Activated CD8-positive, alpha-beta memory T cell treated with anti-CD3 and anti-CD28 coated beads, Interleukin-2, amount 50 U/mL, for 1 hour (primary cell): ENCODE data around the gene ZNF516.

Source experiments
- DNase-seq: peaks from one replicate; pipeline ENCODE4 v3.0.0-alpha.2; 2020; ENCODE audit errors: extremely low read depth

ZNF516 gene

DNA sequence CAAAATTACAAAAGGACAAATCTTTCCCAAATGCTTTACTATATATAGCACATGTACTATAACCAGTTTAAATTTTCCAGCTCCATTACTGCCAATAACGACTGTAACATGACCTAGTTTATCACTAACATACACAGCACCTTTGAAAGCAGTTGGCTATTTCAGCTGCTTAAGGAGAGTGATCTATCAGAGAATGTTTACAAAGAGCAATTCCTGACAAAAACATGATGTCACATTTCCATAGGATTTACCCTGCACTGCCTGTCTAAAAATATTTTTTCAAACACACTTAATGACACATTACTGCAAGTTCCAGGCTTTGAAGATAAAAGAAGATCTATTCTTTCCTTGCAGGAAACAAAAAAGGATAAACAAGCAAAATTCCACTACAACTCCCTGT lies 40.6 kb downstream of the ZNF516 start:
- DNase-seq = no peak

DNA sequence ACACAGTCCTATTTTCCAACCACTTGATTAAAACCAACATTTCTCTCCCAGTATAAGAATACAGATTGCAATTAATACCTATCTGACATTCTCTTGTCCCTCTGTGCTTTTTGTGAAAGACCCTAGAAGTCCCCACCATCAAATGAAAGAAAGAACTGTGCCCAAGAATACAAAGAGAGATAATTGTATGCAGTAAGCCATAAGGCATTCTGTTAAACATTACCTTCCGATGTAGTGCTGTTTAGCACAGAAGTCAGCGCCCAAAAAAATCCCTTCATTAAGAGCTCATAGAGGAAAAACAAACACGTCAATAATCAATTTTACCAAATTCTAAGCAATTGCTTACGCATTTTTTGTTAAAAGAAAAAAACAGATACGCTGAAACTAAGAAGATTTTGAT lies 41.1 kb downstream of the ZNF516 start:
- DNase-seq = no peak

DNA sequence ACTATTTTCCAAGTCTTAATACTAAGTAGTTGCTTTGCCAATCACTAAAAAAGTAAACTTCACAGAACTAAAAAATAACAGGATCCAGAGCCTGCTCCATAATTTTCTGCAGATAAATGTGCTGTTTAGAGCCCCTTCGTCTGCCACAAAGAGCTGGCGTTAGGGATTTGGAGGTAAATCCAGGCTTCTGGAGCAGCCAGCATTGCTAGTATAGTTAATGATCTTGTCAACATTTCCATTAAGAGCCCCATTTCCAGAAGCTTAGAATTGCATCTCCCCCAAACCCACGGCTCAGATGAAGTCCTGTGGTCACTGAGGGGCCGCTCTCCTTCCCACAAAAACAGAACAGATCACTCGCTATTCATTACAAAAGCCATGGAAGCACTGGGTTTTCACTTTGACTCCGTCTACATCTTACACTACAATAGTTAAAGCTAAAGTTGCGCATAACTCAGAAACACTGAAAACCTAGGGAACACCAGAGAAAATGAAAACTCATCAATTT lies 41.9 kb downstream of the ZNF516 start:
- no peak for DNase-seq

DNA sequence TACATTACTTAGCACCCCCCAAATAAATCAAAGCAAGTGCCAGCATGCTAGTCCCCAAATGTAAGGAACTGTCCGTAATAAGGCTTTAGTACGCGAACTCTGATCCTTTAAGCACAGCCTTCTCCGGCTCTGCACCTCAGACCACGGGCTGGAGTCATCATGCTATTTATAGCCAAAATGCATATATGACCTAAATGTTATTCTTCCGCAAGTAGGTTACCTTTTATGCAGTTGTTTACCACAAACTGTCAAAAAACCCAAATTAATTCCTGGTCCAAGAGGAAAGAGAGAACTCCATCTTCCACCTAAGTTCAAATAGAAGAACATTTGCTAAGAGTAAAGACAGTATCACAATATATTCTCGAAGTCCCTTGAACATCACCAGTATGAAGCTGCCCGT lies 42.7 kb downstream of the ZNF516 start:
- DNase-seq = no peak

DNA sequence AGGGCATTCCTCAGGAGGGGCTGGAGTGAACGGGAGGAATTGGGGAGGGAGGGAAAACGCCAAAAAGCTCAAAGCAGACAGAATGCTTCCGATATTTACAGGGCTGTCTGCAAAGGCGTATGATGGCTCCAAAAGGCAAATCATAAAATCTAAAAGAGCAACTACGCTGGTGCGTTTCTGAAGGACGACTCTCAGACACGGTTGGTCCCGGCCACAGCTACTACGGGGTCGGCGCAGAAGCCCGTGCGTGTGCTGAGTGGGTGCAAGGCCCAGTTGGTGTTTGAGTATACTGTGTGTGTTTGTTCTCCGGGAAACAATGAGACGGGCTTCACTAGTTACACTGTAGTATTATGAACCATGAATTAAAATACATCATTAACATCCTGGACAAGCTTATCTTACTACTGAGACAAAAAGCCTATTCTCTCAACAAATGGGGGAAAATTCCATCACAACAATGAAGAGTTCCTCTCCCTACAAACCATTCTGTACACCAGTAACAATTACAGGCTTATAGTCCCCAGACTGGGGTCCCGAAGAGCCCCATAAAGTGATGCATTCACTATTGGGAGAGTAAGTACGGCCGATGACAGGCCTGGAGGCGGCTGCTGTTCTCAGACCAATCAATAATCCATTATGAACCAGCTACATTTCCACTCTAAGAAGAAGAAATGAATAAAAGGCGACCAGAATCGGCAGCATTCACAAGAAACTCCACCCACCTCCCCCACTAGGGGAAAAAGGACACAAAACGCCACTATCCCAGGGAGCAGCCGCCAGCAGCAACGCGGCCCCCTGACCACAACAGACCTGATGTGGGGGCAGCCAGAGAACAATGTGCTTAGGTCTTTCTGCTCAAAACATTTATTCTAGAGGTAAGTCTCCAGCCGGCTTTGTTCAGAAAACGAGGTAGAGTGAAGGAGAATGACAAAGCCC lies 43.4 kb downstream of the ZNF516 start:
- DNase-seq = no peak

DNA sequence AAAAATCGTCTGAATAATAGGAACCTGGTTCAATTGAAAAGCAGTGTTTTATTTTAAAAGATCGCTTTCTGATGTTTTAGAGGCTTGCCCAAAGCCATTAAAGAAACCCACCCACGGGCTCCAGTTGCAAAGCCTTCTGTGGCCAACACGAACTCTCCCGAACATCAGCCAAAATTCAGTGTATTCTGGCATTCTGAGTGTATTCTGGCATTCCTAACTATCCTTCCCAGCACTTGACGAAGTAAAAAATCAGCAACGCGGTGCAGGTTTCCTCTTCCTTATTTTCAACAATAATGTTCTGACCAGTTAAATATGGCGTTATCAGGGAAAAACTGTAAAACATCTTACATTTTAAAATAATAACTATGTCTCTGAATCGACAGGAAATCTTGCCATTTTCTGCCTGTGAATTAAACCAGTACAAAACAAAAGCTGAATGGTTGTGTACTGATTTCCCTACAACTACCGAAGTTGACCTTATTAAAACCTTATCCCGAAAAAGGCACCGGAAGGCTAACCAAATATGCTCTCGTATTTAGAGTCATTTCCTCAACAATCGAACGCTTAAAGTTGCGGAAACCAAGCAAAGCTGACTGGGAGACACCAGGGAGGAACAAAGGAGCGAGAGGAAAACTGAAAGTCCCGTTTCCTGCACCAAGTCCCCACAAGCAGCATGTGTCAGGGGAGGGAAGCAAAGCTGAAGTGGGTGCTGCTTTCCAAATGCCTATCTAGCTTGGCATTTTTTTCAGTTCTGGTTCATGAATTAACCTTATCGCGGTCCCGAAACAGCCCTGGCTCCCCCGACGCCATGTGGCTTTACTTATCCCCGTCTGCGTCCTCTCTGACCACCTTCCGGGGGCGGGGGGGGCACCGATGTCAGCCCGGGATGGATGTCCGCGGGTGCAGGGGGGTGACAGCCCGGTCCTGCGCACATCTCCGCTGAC lies 44.3 kb downstream of the ZNF516 start:
- no peak for DNase-seq

DNA sequence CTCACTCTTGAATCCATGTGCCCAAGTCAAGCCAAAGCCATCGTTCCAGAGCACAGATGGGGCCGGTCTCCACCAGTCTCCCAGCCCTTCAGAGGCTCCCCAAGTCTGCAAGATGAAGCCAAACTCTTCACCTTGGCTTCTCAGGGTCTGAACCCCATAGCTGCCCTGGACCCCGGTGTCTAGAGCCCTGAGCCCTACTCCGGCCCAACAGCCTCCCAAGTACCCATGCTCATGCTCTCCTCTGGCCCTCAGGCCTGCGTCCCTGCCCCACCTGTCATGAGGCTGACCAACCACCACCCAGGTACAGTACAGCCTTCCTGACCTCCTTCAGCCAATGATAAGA lies 46.0 kb downstream of the ZNF516 start:
- DNase-seq = no peak

DNA sequence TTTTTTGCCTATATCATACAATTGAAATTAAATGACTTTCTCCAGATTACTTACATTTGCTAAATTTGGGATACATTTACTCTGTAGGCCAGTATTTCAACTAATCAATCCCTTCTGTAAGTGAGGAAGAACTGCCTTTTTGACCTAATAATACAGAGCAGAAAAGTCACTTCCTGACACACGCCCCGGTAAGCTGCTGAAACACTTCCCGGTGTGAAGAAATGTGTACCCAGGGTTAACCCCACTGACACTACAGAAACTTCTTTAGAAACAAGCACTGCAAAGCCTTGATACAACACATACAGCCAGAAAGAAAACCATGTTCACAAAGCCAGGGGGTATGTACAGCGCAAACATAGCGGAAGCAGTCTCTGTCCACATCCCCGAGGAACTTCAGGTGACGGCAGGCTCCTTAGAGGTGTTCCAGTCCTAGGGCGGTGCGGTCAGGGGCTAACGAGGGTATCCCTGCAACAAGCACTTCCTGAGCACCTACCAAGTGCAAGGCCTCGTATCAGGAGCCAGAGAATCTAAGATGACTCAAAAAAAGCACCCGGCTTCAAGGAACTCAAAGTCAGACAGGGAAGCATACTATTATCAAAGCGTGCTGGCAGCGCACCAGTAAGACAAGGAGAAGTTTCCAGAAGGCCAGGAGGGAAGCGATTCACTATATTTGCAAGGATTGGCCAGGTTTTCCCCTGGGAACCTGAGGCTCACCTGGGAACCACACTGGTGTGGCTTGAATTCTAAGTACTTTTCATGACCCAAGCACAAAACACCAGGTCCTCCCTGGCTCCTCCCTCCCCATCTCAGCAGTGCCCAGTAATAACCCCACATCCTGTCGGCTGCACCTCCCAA lies 46.6 kb downstream of the ZNF516 start:
- DNase-seq = no peak

DNA sequence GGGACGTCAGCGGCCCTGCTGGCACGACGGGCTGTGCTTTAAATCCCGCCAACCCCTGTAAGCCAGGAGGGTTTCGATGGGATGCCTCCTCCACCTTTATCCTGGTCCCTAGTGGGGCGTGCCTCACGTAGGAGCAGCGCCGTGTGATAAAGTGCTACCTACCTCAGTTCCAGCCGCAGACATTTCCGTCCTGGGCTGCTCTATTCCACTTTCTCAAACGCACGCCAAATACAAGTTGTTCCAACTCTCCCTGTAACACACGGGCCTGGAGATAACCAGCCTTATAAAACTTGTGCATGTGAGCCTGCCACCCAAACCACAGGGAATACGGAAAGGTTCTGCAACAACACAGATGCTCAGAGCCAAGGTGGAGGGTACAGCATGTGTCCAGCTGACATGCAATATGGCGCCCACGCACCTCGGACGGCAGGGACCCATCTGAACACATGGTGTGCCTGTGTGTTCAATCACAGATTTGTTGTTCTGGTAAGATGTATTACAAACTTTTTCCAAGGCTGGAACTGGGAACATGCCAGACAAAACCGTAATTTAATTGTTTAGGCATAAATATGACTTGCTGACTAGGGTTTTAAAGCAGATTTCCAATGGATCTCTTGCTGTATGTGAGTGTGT lies 47.7 kb downstream of the ZNF516 start:
- DNase-seq = no peak

DNA sequence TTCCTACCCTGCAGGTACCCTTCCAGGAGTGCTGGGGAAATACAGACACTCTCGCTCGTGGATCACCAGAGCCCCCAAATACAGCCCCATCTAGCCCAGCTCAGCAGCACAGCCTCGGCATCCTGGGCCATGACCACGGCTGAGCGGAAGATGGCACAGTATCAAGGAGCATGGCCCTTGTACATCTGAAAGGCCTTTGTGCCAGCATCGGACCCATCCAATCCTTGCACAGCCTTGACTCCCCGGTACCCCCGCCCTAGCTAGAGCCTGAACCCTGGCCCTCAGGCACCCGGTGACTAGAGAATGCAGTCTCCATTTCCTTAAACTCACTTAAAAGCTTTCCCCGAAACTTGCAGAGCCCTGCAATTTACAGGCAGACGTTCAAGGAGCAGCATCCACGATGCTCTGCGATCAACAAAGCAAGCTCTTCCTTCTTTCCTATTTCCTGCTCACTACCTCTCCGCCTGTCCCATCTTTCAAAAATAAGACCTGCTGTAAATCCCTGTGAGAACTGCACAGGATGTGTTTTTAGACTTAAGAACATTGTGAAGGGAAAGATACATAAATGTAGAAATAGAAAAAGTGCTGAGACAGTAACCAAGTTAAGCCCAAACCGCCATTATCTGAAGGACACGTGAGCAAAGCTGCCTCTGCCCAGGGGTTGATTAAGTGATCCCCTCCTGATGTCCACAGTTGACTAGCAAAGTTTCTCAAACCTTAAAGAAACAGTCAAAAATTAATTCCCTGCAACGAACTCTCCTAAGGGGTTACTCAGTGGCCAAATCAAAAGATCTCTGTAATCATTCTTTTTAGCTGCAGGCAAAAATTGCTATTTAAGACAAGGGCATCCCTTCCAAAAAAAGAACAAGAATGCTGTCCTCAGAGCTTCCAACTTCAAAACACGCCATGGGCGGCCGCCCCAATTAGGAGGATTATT lies 48.5 kb downstream of the ZNF516 start:
- no peak for DNase-seq

DNA sequence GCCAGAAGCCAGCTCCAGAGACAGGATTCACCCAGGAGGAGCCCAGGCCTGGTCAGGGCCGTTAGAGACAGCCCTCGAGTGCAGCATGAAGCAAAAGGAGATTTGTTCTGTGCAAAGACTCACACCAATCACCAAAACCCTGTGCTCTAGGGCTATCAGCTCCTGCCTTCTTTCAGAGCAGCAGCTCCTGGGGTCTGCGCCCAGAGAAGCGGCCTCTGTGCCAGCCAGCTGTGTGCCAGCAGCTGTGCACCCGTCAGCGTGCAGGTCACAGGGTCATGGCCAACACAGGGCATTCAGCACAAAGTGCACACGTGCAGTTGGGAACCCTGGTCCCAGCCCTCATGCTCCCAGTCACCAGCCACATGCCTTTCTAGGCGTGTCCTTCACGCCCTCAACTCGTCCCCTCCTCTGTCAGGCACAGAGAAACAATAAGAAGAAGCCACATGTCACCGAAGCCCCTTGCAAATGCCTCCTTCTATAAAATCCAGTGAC lies 49.3 kb downstream of the ZNF516 start:
- no peak for DNase-seq

DNA sequence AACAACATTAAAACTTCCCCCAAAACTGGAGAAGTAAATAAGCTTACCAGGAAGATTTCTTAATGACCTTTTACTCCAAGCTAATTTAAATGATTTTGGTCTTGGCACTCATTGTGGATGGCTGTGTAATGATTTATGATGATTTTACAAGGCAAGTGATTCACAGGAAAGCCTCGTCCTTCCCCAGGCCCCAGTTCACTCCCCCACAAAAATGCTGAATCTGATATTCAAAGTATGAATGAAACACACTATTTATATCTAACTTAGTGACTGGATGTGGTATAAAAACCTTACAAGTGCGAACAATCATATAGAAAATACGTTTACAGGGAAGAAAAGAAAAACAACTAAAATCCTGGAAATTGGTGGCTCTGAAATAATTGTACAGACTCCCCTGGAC lies 49.8 kb downstream of the ZNF516 start:
- DNase-seq = no peak

DNA sequence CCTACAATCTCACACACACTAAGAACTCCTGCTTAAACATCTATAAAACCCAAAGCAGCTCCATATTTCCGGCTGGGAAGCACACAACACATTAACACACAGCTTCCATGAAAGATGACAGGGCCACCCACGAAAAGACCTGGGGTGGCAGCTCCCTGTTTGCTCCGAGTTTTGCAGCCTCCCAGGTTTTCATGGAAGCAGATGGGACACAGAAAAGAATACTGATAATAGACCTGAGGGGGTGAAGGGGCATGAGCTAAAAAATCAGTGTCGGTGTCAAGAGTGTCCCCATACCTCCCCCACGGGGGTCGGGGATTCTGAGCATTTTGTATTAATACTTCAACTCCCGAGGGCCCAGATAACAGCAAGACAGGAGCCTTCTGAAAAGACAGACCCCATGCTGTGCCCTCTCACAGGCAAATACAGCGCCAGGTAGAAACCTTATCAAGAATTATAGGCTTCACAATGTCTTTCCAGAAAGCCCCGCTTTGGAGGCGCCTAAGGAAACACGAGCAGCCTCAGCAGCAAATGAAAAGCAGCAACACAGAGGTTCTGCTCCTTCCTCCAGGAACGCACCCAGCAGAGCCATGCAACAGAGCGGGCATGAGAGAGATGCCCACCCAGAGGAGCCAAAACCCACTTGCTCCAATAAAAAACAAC lies 50.5 kb downstream of the ZNF516 start:
- no peak for DNase-seq

DNA sequence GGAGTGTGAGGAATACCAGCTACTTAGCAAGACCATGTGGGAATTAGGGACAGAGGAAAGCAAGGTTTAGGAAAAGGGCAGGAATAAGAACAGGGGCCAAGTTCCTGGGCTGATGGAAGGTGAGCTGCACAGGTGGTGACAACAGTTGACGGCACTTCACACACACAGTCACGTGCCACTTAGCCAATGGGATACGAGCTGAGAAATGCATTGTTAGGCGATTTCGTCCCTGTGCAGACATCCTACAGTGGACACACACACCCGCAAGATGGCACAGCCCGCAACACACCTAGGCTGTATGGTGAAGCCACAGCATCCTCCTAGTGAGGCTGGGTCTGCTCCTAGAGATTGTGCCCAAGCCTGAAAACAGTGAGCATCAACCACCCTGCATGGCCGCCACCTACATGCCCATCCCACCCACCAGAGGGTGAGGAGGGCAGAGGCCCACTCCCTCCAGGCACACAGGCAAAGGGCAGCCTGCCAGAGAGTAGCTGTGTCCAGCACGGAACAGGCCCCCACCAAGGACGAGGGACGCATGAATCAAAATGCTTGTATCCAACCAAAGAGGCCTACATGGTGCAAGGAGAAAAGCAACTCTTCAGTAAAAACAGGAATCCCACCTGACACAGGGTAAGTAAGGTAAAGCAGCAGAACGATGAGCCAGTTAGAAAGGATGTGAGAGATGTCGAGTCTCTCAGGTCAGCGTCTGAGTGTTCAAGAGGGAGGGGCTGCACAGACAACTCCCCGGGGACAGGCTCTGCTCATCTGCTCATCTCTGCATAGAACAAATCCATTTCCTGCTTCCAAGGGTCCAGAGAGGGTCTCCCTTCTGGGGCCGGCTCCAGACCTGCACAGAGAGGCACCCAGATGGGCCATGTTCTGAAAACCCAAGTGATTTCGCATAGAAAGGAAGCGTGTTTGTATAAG lies 51.3 kb downstream of the ZNF516 start:
- DNase-seq = no peak

DNA sequence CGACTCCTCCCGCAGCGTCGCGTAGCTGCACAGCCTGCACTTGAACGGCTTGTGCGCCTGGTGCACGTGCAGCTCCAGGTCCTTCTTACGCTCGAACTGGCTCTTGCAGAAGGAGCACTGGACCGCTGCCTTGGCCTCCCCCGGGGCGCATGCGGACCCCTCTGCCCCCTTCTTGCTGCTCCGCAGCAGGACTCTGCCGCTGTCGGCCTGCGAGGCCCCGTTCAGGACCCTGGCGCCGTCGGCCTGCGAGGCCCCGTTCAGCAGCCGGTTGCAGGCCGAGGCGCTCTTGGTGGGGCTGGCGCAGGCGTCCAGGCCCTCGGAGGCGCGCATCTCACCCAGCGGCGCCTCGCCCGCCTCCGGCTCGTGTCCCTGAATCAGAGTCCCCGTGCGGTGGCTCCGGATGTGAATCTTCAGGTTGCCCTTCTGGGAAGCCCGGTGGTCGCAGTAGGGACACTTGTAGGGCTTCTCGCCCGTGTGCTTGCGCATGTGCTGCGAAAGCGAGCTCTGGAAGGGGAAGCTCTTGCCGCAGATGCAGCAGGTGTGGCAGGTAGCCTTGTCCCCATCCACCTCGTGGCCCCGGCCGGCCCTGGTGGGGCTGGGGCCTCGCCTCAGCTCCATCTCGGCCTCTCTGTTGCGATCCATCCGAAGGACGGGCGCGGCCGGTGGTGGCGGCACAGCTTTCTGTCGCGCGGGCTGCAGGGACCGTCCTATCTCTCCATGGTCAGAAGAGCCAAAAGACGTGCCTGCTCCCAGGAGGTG lies 52.5 kb downstream of the ZNF516 start:
- no peak for DNase-seq

DNA sequence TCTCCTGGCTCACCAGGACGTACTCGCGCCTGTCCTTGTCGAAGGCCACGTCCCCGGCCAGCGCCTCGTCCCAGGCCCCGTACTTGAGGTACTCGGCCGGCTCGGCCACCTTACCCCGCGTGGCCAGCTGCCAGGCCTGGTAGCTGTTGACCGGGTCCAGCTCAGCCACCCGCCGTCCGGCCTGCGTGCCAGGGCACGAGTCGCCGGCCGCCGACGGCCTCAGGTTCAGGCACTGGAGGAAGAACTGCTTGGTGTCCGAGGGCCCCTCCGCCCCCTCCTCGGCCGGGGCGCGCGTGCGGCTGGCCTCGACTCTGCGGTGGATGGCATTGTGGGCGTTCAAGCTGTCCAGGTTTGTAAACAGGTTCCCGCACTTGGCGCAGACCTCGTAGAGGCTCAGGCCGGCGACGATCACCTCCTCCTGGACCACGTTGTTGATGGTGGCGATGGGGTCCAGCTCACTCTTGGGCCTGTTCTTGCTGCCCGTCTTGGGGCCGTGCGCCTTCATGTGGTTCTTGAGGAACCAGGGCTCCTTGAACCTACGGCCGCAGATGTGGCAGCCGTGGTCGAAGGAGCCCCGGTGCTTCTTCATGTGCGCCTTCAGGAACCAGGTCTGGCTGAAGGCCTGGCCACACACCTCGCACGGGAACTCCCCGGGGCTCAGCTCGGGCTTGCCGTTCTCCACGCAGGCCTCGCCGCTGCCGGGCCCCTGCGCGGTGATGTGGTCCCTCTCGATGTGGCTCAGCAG lies 53.2 kb downstream of the ZNF516 start:
- no peak for DNase-seq
